Stimulated activated CD4-positive, alpha-beta T cell treated with anti-CD3 and anti-CD28 coated beads, Interleukin-2, amount 100 ng/mL, for 4 hours (primary cell): ENCODE measurements around the gene OCIAD1.
"Not testable (repeated sequence)": the region's sequence is repeated elsewhere in the genome, so short reads cannot be mapped to it uniquely, and the experiment has no call there.

Source experiments
- DNase-seq: peaks from one replicate; pipeline ENCODE4 v3.0.0-alpha.2; 2020; ENCODE audit warnings: low read depth

The OCIAD1 gene

GRCh38 chr4:48821431-48821830 lies 9.5 kb upstream of the OCIAD1 start:
- DNase-seq = not testable (repeated sequence)

- no peak for DNase-seq
These were observed 3.3 kb upstream of the OCIAD1 start for GRCh38 chr4:48827622-48828021.

- DNase-seq = no peak
These were observed 693 bp downstream of the OCIAD1 start for GRCh38 chr4:48831532-48832030.

GRCh38 chr4:48832571-48832970 lies 1.7 kb downstream of the OCIAD1 start:
- no peak for DNase-seq

GRCh38 chr4:48836658-48837057 lies 5.8 kb downstream of the OCIAD1 start:
- DNase-seq = no peak

- no peak for DNase-seq
These were observed 10.3 kb downstream of the OCIAD1 start for GRCh38 chr4:48841045-48841827.

GRCh38 chr4:48844843-48845242 lies 14.0 kb downstream of the OCIAD1 start:
- DNase-seq = no peak

- DNase-seq = not testable (repeated sequence)
These were observed 17.9 kb downstream of the OCIAD1 start for GRCh38 chr4:48848799-48849198.

- no peak for DNase-seq
These were observed 20.8 kb downstream of the OCIAD1 start for GRCh38 chr4:48851651-48852050.

- no peak for DNase-seq
These were observed 22.9 kb downstream of the OCIAD1 start for GRCh38 chr4:48853604-48854394.

GRCh38 chr4:48854395-48854683 lies 23.5 kb downstream of the OCIAD1 start:
- DNase-seq = no peak

- no peak for DNase-seq
These were observed 24.1 kb downstream of the OCIAD1 start for GRCh38 chr4:48854982-48855381.

GRCh38 chr4:48858130-48858529 lies 27.2 kb downstream of the OCIAD1 start:
- no peak for DNase-seq

- no peak for DNase-seq
These were observed 31.1 kb downstream of the OCIAD1 start for GRCh38 chr4:48862038-48862437.

GRCh38 chr4:48862661-48863060 lies 31.8 kb downstream of the OCIAD1 start:
- no peak for DNase-seq

- DNase-seq = no peak
These were observed 32.8 kb downstream of the OCIAD1 start for GRCh38 chr4:48863728-48864127.

GRCh38 chr4:48864696-48865095 lies 33.8 kb downstream of the OCIAD1 start:
- DNase-seq = not testable (repeated sequence)

- no peak for DNase-seq
These were observed 47.1 kb downstream of the OCIAD1 start for GRCh38 chr4:48877827-48878535.

GRCh38 chr4:48879561-48880442 lies 48.9 kb downstream of the OCIAD1 start:
- no peak for DNase-seq

- not testable (repeated sequence) for DNase-seq
These were observed 50.8 kb downstream of the OCIAD1 start for GRCh38 chr4:48881646-48882045.

- DNase-seq = not testable (repeated sequence)
These were observed 58.9 kb downstream of the OCIAD1 start for GRCh38 chr4:48889750-48890149.
